ENCODE measurements around the gene RHEB.
A peak's percentile ranks its signal among the peaks of the same experiment; 100 is the strongest.

Gene RHEB

DNA sequence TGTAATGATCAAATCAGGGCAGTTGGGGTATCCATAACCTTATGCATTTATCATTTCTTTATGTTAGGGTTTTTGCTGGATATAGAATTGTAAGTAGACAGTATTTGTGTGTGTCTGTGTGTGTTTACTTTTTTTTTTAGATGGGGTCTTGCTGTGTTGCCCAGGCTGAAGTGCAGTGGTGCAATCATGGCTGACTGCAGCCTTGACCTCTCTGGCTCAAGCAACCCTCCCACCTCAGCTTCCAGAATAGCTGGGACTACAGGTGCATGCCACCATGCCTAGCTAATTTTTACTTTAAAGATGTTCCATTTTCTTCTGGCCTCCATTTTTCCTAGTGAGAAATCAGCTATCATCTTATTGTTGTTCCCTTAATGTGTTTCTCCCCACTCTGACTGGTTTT lies 10.1 kb upstream of the RHEB start:
- DNase-seq (ENCODE audit: low read depth in 2 of 2, low spot score in 1 of 2) = no peak

DNA sequence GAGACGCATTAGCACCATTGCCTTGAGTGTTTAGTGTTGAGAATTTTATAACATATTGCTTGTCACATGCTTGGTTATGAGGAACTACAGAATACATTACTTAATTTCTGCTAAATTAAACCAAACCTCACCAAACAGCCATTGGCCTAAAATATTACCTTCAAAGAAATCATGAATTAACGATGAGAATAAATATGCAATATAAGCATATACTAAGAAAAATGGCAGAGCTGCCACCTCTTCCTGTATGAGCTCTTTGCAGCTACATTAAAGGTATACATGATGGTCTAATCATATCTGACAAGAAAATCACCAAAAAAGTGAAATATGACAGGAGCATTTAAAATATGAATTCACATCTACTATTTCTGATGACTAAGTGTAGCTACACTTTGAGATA lies 5.2 kb upstream of the RHEB start:
- DNase-seq (ENCODE audit: low read depth in 2 of 2, low spot score in 1 of 2) = no peak

DNA sequence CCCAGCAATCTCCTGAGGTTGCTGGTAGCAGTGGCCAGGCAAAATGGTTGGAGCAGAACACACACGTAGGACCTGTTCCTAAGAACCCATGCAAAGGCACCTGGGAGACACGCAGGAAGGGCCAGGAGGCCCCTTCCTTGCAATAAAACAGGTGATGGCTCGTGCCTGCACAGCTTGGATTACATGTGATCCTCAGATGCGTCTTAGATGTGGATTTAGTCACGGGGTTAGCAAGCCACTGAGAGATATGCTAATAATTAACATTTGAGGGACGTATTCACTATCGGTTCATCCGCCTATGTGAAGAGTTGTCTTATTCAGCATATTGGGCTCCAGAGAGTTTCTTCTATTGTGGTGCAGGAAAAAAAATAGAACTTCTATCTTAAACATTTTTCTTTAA lies 4.6 kb upstream of the RHEB start:
- no peak for DNase-seq (ENCODE audit: low read depth in 2 of 2, low spot score in 1 of 2)

DNA sequence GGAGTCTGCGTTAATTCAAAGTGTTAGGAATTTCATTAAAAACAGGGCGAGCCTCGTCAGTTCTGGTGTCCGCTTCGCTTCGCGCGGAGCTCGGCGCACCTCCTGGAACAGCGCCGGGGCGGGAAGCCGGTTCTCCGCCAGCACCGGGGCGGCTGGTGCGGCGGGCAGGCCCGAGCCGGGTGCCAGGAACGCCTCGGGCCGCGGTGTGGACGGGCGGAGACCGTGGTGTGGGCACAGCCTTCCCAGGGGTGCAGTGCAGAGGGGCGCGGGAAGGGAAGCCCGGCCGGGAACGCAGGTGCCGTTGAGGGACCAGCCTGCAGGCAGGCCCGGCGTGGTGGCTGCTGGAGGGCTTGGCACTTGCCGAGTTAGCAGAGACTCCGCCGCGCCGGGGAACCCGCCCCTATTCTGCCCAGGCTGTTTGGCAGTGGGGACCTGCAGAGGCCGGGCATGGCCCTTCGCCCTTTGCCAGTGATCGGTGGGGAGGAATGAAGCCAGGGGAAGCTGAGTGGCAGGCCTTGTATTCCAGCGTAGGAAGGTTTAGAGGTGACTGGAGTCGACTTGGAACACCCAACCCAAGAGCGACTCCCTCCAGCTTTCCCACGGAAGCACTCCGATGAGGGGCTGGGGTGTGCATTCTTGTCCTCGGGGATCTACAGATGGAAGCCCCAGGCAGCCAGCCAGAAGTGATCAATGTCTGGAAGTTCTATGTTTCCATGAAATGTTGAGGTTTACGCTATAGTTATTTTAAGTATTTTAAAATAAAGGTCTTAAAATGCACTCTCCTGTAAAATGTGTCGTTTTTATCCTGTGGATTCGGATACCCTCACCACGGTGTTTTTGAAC lies 945 bp upstream of the RHEB start:
- DNase-seq (ENCODE audit: low read depth in 2 of 2, low spot score in 1 of 2) = no peak

DNA sequence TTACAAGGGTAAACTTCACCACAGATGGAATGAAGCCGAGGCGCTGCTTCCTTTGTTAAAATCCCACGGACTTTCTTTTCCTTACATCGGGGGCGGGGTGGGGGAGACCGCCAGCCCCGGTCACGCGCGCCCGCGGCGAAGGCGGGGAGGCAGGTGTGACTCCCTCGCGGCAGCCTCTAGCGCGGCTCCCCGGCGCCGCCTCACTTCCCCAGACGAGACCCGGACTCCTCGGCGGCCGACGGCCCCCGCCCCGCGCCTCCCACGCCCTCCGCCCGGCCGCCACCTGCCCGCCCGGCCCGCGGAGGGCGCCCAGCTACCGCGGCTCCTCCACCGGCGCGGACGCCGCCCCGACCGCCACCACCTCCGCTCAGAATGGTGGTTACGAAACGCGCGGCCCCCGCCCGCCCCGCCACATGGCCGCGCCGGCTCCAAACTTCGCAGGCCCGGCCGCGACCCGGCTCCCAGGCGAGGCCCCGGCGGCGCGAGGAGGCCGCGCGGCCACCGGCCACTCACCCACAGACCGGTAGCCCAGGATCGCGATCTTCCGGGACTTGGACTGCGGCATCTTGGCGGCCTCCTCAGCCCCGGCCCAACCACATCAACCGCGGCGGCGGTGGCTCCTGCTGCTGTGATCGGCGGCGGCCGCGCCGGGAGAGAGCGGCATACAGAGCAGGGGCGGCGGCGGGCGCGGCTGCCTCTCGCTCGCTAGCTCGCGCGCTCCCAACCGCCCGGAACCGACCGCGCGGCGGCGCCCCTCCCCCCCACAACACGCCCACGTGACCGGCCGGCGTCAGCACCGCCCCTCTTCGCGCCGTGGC lies 539 bp downstream of the RHEB start:
- DNase-seq (ENCODE audit: low read depth in 2 of 2, low spot score in 1 of 2) = peak; percentile 21 to 42

DNA sequence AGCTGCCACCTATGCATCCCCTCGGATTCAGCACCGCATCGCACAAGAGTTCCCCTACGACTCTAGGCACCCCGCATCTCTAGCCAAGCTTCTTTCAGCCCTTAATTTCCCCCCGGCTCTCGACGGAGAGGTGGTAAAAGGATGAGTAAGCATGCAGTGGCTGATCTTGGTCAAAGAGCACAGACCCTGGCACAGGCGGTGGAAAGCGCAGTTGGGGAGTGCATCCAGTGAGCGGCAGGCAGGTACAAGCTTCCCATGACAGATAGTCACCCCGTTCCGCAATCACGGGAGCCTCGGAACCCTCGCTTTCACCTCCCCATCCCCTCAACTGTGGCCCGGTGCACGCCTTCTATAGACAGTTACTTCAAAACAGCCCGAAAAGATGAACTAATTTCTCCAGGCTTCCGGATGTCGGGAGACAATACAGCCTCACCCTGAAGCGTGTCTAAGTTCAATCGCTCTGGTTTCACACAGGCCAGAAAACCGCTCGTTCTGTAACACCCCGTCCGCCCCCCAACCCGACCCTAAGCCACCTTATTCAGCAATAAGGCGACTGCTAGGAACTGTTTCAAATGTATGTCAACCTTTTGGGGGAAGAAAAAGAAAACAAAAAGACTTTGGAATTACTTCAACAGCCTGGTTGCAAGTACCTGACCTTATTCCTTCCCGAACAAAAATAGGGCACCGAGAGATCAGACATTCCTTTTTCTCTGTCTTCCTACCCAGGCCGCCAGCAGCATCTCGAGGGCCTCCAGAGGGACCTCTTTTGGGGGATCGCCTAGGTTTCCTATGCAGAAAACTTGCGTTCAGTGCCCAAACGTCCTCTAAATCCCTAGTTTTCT lies 1.4 kb downstream of the RHEB start:
- DNase-seq (ENCODE audit: low read depth in 2 of 2, low spot score in 1 of 2) = peak; percentile 15 to 20

DNA sequence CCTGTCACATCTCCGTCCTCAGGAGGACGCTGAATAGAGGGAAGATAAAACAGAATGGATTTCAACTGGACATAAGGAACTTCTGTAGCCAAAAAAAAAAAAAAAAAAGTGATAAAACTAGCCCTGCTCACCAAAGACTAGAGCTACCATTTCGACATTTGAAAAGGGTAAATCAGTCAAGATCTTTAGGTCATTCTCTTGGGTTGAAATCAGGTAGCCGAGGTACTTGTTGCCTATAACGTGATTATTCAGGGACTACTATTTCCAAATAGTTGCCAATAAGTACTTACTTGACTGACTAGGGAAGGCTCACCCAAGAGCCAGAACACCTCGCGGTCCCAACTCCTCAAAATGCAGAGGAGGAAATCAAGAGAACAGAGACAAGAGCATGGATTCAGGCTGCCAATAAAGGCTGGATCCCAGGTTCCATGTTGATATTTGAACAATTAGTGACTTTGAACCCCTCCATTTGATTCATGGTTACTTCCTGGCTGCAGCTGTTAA lies 2.0 kb downstream of the RHEB start:
- DNase-seq (ENCODE audit: low read depth in 2 of 2, low spot score in 1 of 2) = no peak

DNA sequence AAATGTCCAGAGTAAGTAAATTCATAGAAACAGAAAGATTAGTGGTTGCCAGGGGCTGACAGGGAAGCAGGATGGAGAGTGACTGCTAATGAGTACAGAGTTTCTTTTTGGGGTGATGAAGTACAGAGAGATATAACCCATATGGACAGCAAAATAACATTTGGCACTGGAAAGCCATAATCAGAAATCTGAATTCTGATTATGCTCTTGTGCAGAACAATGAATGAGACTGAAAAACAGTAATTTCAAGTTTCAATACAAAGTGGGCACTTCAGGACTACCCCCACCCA lies 4.5 kb downstream of the RHEB start:
- DNase-seq (ENCODE audit: low read depth in 2 of 2, low spot score in 1 of 2) = no peak

DNA sequence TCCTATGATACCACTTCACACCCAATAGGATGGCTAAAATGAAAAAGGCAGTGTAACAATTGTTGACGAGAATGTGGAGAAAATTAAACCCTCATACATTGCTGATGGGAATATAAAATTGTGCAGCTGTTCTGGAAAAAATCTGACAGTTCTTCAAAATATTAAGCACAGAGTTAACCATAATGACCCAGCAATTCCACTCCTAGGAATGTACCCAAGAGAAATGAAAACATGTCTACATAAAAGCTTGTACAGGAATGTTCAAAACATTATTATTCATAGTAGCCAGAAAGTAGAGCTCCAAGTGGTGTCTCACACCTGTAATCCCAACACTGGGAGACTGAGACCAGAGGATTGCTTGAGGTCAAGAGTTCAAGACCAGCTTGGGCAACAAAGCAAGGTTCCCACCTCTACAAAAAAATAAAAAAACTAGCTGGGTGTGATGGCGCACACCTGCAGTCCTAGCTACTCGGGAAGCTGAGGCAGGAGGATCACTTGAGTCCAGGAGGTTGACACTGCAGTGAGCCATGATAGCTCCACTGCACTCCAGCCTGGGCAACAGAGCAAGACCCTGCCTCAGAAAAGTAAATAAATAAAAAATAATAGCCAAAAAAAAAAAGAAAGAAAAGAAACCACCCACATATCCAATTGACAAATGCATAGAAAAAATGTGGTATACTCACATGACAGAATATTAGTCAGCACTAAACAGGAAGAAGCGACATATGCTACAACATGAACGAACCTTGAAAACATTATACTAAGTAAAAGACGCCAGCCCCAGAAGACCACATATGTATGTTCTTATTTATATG lies 5.0 kb downstream of the RHEB start:
- DNase-seq (ENCODE audit: low read depth in 2 of 2, low spot score in 1 of 2) = no peak

DNA sequence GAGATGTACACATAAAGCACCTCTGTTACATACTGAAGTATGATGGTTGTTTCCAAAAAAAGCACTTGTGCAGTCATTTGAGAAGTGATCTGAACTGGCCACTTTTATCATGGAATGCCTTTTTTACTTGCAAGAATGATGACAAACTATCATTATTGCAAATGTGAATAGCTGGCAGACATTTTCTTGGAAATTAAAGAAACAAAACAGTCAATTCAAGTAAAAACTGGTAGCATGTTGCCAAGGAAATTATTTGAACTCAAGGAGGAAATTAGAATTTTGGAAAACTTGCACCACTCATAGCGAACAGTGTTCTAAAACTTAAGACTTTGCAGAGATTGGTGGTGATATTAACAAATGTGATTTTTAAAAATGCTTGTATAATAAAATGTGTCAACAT lies 6.6 kb downstream of the RHEB start:
- no peak for DNase-seq (ENCODE audit: low read depth in 2 of 2, low spot score in 1 of 2)

DNA sequence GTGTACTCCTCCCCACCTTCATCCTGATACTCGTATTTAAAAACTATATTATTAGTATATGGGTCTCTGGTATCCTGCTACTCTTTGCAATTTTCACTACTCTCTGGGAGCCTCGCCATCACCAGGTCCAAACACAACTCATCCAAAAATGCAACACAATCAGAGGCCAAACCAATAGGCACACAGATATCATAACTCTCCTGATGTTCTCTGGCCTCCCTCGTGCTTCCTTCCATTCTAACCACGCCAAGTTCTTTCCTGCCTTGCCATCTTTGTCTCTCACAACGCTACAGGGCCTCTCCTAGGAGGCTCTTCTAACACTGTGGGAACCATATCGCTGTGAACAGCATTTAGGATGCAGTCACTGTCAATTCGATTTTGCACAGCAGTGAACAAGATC lies 7.3 kb downstream of the RHEB start:
- DNase-seq (ENCODE audit: low read depth in 2 of 2, low spot score in 1 of 2) = no peak

DNA sequence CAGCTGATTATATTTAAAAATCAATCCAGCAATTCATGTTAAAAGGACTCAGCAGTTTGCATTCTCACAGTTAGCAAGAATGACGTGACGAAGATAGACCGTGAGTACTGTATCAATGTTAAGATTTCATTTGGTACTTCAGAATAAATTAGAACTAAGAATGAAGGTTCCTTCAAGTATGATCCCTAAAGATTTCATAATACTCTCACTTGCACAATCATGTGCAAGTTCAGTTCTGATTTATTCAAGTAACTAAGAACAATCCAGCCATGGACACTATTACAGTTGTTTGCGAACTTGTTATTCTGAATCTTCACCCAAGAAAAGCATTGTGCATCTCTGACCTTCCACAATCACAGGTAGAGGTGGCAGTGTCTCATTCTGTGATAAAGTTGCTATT lies 7.7 kb downstream of the RHEB start:
- no peak for DNase-seq (ENCODE audit: low read depth in 2 of 2, low spot score in 1 of 2)

DNA sequence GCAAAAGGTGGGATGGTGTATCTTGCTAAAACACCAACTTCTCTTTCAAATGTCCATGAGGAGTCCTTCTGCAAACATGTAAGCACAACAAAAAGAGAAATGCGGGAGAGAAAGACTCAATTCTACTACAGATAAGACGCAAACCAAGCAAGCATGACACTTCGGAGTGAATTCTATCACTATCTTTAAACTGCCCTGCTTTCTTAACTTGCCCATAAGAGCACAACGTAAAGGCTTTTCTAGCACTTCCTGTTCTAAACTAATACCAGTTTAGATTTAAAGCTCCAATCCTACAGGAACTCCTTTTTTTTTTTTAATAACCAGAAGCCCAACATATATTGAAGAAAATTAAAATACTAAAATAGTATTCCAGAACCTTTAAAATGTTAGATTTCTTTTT lies 8.4 kb downstream of the RHEB start:
- no peak for DNase-seq (ENCODE audit: low read depth in 2 of 2, low spot score in 1 of 2)

DNA sequence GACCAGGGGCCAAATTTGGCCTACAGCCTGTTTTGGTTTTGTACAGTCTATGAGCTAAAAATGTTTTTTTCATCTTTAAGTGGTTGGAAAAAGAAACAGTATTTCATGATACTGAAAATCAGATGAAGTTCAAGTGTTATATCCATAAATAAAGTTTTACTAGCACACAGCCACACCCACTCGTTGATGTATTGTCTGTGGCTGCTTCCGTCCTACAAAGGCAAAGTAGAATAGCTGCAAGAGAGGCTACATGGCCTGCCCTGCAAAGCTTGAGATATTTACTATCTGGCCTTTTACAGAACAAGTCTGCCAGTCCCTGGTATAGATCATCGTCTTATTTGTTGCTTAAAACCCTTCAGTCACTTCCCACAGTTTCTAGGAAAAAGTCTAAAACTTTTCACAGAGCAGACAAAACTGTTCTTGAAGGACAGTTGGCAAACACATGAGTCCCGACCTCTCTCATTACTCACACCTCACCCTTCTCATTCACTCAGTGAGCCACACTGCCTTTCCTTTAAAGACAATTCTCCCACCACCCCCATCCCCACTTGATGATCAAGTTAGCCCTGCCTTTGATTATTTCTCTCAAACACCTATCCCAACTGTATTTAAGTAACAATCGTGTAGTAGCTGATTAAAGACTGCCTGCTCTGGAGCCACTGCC lies 9.9 kb downstream of the RHEB start:
- no peak for DNase-seq (ENCODE audit: low read depth in 2 of 2, low spot score in 1 of 2)

DNA sequence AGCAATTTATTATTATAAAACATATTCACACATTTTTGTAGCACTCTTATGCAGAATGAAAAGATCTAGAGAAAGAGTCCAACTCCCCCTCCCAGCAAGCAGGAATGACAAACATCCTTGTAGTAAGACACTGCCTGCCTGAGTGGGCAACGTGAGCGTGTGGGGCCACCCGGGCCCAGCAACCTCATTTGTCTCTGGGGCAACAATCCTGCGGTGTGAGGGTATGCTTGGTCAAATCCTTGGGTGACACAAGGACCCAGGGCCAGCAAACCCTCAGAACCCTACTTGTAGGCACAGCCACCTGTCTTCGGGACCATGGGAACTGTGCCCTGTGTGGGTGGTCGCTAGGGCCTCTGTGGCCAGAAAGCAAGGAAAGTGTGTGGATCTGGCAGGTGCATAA lies 10.7 kb downstream of the RHEB start:
- DNase-seq (ENCODE audit: low read depth in 2 of 2, low spot score in 1 of 2) = no peak

DNA sequence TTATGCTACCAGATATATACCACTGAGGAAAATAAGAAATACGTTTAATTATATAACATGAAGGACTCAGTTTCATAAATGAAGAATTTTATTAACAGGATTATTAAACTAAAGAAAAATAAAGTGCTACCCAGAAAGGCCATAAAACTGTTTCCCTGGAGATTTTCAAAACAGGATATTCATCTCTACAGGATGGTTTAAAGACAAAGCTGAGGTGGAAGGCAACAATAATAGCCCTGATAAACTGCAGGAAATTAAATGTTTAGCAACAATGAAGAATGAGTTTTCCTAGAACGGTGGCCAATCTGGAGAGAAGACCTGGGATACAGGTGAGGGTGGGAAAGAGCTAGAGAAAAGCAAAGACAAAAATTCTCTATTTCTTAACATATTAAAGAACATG lies 11.9 kb downstream of the RHEB start:
- no peak for DNase-seq (ENCODE audit: low read depth in 2 of 2, low spot score in 1 of 2)

DNA sequence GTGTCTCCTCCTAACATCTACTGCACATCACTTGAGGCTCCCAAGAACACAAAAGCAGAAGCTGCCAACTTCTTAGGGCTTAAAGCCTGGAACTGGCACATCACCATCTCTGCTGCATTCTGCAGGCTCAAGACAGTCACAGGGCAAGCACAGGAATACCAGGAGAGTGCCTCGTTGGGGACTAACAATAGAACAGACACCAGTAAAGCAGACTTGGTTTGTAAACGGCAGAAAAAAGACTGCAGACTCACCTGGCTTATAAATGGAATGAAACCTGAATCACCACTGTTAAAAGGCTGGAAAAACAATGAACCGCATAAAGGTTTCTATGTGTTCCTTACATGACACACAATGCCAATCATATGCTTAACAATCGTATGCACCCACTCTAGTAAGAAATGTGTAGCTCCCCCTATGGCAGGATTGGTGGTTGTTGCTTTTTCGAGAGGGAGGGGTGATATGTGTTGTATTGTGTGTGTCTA lies 12.8 kb downstream of the RHEB start:
- no peak for DNase-seq (ENCODE audit: low read depth in 2 of 2, low spot score in 1 of 2)

DNA sequence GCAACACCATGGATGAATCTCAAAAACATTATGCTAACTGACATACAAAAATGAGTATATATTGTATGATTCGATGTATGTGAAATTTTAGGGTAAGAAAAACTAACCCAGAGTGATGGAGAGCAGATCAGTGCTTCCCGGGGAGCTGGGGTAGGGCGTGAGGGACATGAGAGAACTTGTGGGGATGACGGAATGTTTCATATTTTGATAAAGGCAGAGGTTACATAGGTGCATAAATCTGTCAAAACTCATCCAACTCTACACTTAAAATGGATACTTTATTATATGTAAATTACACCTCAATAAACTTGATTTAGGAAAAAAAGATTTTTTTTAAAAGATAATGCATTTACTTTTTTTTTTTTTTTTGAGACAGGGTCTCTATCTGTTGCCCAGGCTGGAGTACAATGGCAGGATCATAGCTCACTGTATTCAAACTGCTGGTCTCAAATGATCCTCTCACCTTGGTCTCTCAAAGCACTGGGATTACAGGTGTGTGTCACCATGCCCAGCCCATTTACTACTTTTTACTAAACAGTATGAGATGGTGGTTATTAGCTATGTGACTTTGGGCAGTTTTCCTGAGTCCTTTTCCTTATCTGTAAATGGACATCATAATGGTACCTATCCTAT lies 13.7 kb downstream of the RHEB start:
- no peak for DNase-seq (ENCODE audit: low read depth in 2 of 2, low spot score in 1 of 2)

DNA sequence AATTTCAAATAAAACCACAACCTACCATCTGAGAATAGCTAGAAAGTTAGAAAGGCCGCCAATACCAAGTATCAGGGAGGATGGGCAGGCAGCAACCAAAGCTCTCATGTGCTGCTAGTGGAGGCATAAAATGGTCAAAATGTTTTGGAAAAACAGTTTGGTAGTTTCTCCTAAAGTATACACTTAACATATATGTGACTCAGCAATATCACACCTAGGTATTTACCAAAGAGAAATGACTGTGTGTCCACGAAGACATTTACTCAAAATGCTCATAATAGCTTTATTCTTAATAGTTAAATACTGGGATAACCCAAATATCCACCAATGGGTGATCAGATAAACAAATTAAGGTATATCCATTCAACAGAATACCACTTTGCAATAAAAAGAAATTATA lies 14.3 kb downstream of the RHEB start:
- DNase-seq (ENCODE audit: low read depth in 2 of 2, low spot score in 1 of 2) = no peak
